Stimulated activated naive CD8-positive, alpha-beta T cell treated with anti-CD3 and anti-CD28 coated beads, Interleukin-15, Interleukin-2, amounts not matched to agents 100 ng/mL and 50 ng/mL, for 24 hours (primary cell): ENCODE data around the gene RNU5D-1.

Source experiments
- H3K27ac Mint-ChIP-seq: one replicate; pipeline ENCODE4 v1.8.0; 2021; ENCODE audit warnings: mild to moderate bottlenecking, mixed read lengths
- H3K27me3 Mint-ChIP-seq: one replicate; pipeline ENCODE4 v1.8.0; 2021; ENCODE audit warnings: mixed read lengths
- H3K36me3 Mint-ChIP-seq: one replicate; pipeline ENCODE4 v1.8.0; 2021; ENCODE audit warnings: low read depth, mixed read lengths
- H3K4me1 Mint-ChIP-seq: one replicate; pipeline ENCODE4 v1.8.0; 2021; ENCODE audit warnings: low read depth, mixed read lengths
- H3K4me3 Mint-ChIP-seq: one replicate; pipeline ENCODE4 v1.8.0; 2021; ENCODE audit warnings: mild to moderate bottlenecking, mixed read lengths
- H3K9me3 Mint-ChIP-seq: one replicate; pipeline ENCODE4 v1.8.0; 2021; ENCODE audit warnings: mixed read lengths

Gene RNU5D-1

GRCh38 chr1:44696789-44697345, 34.1 kb downstream of the RNU5D-1 start:
- no peaks in the 10 kb centered on the region for H3K36me3 Mint-ChIP-seq
- H3K27me3 Mint-ChIP-seq: no peaks in the 10 kb centered on the region
- H3K27ac Mint-ChIP-seq: peak overlapping the region; percentile 74
- peaks cover 50% of the 10 kb centered on the region for H3K4me1 Mint-ChIP-seq
- H3K4me3 Mint-ChIP-seq: no peak overlapping the region
- H3K9me3 Mint-ChIP-seq: no peaks in the 10 kb centered on the region

DNA sequence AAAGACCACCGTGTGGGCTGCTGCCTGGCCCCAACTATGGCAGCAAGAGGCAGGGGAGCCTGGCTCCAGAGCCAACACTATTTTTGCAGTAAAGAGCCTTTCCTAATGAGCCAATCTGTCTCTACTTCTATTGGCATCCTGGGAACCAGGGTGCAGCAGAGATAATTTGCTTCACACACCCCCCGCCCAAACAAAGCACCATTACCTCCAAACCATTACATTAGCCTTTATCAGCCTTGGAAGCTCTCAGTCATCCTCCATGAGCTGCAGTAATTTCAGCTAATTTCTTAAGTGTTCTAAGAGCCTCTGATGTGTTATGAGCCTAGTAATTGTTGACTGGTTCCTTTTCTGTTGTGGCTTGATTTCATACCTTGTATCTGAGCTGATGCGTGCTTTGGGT, 34.9 kb downstream of the RNU5D-1 start:
- no peaks in the 10 kb centered on the region for H3K9me3 Mint-ChIP-seq
- peaks cover 55% of the 10 kb centered on the region for H3K4me1 Mint-ChIP-seq
- no peak overlapping the region for H3K27ac Mint-ChIP-seq
- no peak overlapping the region for H3K4me3 Mint-ChIP-seq
- peaks cover 5% of the 10 kb centered on the region for H3K27me3 Mint-ChIP-seq
- H3K36me3 Mint-ChIP-seq: no peaks in the 10 kb centered on the region

DNA sequence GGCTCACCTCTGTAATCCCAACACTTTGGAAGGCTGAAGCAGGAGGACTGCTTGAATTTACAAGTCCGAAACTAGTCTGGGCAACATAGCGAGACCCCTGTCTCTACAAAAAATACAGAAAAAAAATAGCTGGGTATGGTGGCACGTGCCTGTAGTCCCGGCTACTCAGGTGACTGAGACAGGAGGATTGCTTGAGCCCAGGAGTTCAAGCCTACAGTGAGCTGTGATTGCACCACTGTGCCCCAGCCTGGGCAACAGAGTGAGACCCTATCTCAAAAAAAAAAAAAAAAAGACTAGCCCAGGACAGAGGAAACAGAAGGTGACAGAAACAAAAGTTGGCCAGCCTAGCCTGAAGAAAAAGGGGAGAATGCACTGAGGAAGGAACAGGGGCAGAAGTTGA, 35.3 kb downstream of the RNU5D-1 start:
- peaks cover 5% of the 10 kb centered on the region for H3K27me3 Mint-ChIP-seq

GRCh38 chr1:44694863-44695478, 36.0 kb downstream of the RNU5D-1 start:
- H3K36me3 Mint-ChIP-seq: no peaks in the 10 kb centered on the region
- H3K4me1 Mint-ChIP-seq: peaks cover 56% of the 10 kb centered on the region
- H3K9me3 Mint-ChIP-seq: no peaks in the 10 kb centered on the region
- H3K27ac Mint-ChIP-seq: no peak overlapping the region
- no peak overlapping the region for H3K4me3 Mint-ChIP-seq
- H3K27me3 Mint-ChIP-seq: peaks cover 5% of the 10 kb centered on the region

More for the DNA sequence above, 35.3 kb downstream of the RNU5D-1 start:
- no peak overlapping the region for H3K4me3 Mint-ChIP-seq
- H3K4me1 Mint-ChIP-seq: peaks cover 56% of the 10 kb centered on the region
- H3K27ac Mint-ChIP-seq: no peak overlapping the region
- H3K36me3 Mint-ChIP-seq: no peaks in the 10 kb centered on the region
- no peaks in the 10 kb centered on the region for H3K9me3 Mint-ChIP-seq

DNA sequence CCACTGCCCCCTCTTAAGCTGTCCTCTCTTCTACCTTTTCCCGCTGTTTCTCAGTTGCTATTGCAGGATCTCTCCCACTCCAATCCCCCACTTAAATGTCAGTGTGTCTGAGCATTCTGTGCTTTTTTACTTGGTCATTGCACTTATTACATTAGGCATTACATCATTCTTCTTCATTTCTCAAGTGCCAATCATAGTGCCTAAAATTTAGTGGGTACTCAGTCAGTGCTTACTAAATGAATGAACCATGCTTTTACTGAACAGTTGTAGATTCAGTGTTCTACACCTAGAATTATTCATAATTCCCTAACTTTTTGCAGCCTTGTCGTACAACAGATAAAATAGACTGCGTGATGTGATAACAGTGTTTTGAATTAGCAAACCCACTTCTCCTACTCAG, 37.1 kb downstream of the RNU5D-1 start:
- no peak overlapping the region for H3K4me3 Mint-ChIP-seq
- no peaks in the 10 kb centered on the region for H3K9me3 Mint-ChIP-seq
- H3K36me3 Mint-ChIP-seq: no peaks in the 10 kb centered on the region
- H3K27ac Mint-ChIP-seq: no peak overlapping the region
- peaks cover 56% of the 10 kb centered on the region for H3K4me1 Mint-ChIP-seq
- H3K27me3 Mint-ChIP-seq: peaks cover 5% of the 10 kb centered on the region

- peak overlapping the region; percentile 29 for H3K27ac Mint-ChIP-seq
- H3K9me3 Mint-ChIP-seq: no peaks in the 10 kb centered on the region
- H3K4me3 Mint-ChIP-seq: no peak overlapping the region
- H3K36me3 Mint-ChIP-seq: no peaks in the 10 kb centered on the region
- peaks cover 53% of the 10 kb centered on the region for H3K4me1 Mint-ChIP-seq
- H3K27me3 Mint-ChIP-seq: peaks cover 5% of the 10 kb centered on the region
These were observed 37.8 kb downstream of the RNU5D-1 start for GRCh38 chr1:44693159-44693558.

GRCh38 chr1:44689447-44689765, 41.6 kb downstream of the RNU5D-1 start:
- Mint-ChIP-seq H3K27me3 (peaks cover 5% of the 10 kb centered on the region), H3K4me3 (no peak overlapping the region), H3K4me1 (peaks cover 23% of the 10 kb centered on the region), H3K36me3 (no peaks in the 10 kb centered on the region), H3K27ac (no peak overlapping the region), H3K9me3 (no peaks in the 10 kb centered on the region)

GRCh38 chr1:44688760-44689446, 42.1 kb downstream of the RNU5D-1 start:
- Mint-ChIP-seq H3K27ac (no peak overlapping the region), H3K27me3 (peaks cover 5% of the 10 kb centered on the region), H3K36me3 (no peaks in the 10 kb centered on the region), H3K4me1 (peaks cover 20% of the 10 kb centered on the region), H3K4me3 (no peak overlapping the region), H3K9me3 (no peaks in the 10 kb centered on the region)

DNA sequence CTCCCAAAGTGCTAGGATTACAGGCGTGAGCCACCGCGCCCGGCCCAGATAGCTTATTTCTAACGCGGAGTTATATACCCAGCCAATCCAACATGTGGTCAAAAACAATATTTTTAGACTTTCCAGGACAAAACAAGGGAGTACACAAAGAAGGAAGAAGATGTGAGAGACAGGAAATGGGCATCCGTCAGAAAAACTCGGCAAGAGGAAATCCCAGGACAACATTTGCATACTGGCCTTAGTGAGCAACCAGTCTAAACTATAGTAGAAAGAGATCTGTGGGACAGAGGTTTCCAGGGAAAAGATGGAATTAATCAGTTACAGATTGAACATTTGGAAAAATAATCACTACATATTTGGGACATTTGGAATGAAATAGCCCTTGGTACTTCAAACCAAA, 45.1 kb downstream of the RNU5D-1 start:
- Mint-ChIP-seq H3K27me3 (no peaks in the 10 kb centered on the region), H3K9me3 (no peaks in the 10 kb centered on the region), H3K36me3 (no peaks in the 10 kb centered on the region), H3K4me1 (no peaks in the 10 kb centered on the region), H3K4me3 (no peak overlapping the region), H3K27ac (no peak overlapping the region)

- Mint-ChIP-seq H3K4me1 (no peaks in the 10 kb centered on the region), H3K4me3 (no peak overlapping the region), H3K27me3 (no peaks in the 10 kb centered on the region), H3K36me3 (no peaks in the 10 kb centered on the region), H3K27ac (no peak overlapping the region), H3K9me3 (no peaks in the 10 kb centered on the region)
These were observed 45.8 kb downstream of the RNU5D-1 start for GRCh38 chr1:44685218-44685617.

- no peaks in the 10 kb centered on the region for H3K27me3 Mint-ChIP-seq
- no peak overlapping the region for H3K4me3 Mint-ChIP-seq
- H3K27ac Mint-ChIP-seq: no peak overlapping the region
- no peaks in the 10 kb centered on the region for H3K9me3 Mint-ChIP-seq
- H3K4me1 Mint-ChIP-seq: no peaks in the 10 kb centered on the region
- no peaks in the 10 kb centered on the region for H3K36me3 Mint-ChIP-seq
These were observed 46.4 kb downstream of the RNU5D-1 start for GRCh38 chr1:44684525-44684924.

- H3K9me3 Mint-ChIP-seq: no peaks in the 10 kb centered on the region
- H3K4me1 Mint-ChIP-seq: no peaks in the 10 kb centered on the region
- no peak overlapping the region for H3K4me3 Mint-ChIP-seq
- no peaks in the 10 kb centered on the region for H3K36me3 Mint-ChIP-seq
- no peak overlapping the region for H3K27ac Mint-ChIP-seq
- H3K27me3 Mint-ChIP-seq: no peaks in the 10 kb centered on the region
These were observed 48.1 kb downstream of the RNU5D-1 start for GRCh38 chr1:44682883-44683265.

DNA sequence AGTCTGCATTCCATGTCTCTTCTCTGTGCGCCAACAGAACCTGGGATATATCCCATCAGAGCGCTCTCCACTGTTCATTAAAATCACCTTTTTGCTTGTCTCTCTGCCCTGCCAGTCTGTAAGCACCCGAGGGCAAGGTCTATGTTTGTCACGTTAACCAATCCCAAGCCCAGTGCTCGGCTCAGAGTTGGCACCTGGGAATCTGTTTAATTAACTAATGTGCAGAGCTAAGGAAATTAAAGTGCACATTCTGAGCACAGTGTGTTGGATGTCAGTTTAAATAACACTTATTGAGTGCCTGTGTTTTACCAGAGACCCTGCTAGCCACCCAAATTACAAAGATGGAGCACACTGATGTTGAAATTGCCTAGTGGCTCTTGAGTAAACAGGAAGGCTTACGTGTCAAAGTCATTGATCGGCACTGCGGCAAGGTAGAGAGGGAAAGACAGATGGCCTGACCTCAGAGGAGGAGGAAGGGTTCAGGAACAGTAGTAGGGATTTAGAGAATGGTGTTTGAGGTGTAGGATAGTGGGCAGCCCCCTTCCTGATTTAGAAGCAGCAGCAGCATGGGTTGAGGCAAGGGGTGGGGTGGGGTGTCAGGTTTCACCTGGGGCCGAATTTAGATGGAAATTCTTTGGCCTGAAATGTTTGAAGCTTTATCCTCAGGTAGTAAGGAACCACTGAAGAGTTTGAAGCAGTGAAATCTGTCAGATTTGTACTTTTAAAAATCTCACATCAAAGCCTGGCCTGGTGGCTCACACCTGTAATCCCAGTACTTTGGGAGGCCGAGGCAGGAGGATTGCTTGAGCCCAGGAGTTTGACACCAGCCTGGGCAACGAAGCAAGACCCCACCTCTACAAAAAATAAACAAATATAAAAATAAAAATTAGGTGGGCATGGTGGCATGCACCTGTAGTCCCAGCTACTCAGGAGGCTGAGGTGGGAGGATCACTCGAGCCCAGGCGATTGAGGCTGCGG, 48.8 kb downstream of the RNU5D-1 start:
- Mint-ChIP-seq H3K36me3 (no peaks in the 10 kb centered on the region), H3K27ac (no peak overlapping the region), H3K9me3 (no peaks in the 10 kb centered on the region), H3K4me1 (no peaks in the 10 kb centered on the region), H3K27me3 (no peaks in the 10 kb centered on the region), H3K4me3 (no peak overlapping the region)
